ENCODE measurements around the gene TSSK1B.

TSSK1B gene

DNA sequence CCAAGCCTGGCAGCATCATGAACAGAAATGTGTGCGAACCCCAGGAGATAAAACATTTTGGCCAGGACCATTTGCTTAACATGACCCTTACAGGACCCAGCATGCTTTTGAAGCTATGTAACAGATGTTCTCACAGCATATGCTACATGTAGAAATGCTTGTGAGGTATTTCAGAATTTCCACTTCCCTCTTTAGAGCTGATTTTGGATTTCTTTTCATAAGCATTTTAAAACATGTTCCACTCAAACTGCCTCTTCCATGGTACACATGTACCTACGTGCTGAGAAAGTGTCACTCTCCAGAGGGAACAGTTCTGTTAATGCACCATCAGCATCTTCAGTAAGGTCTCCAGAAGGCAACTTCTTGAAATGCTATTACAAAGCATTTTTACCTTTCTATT lies 15.7 kb upstream of the TSSK1B start:
- Histone ChIP-seq H3K4me1 (peaks cover 3% of the 10 kb centered on the region), H3K4me3 (ENCODE audit: low read depth, low read length) (no peak overlapping the region), H3K9ac (no peak overlapping the region), H2AFZ (no peak overlapping the region), H3K27ac (no peak overlapping the region), H3K4me2 (ENCODE audit: low read length) (no peak overlapping the region), H3K79me2 (no peaks in the 10 kb centered on the region), H3K9me3 (ENCODE audit: control insufficient read depth, low read length) (peaks cover 2% of the 10 kb centered on the region), H3K27me3 (ENCODE audit: control insufficient read depth, insufficient read depth, low read length) (no peaks in the 10 kb centered on the region), H3K36me3 (ENCODE audit: control insufficient read depth, insufficient read depth, low read length) (no peaks in the 10 kb centered on the region)
- no peak for TF ChIP-seq CTCF (IDR thresholded peaks at IDR 0.05)

DNA sequence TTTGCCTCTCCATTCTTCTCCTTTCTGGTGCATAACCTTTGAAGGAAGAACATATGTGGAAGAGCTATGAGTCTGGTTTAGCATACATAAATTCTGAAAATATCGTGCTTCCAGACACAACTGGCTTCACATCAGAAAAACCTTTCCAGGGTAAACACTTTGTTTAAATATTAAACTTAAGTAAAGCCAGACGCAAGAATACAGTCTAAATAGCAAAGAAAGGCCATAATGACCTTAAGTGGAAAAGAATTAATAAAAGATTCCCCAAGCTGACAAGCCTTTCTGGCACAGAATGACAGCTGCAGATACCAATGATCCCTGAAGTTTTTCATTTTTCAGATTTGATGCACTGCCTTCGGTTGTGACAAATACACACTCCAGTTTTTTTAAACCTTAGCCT lies 13.5 kb upstream of the TSSK1B start:
- no peak overlapping the region for H3K4me2 ChIP-seq (ENCODE audit: low read length)

GRCh38 chr5:113447498-113448050 lies 12.8 kb upstream of the TSSK1B start:
- H2AFZ ChIP-seq: no peak overlapping the region
- H3K36me3 ChIP-seq (ENCODE audit: control insufficient read depth, insufficient read depth, low read length): no peaks in the 10 kb centered on the region
- no peaks in the 10 kb centered on the region for H3K27me3 ChIP-seq (ENCODE audit: control insufficient read depth, insufficient read depth, low read length)
- H3K4me1 ChIP-seq: peaks cover 3% of the 10 kb centered on the region
- H3K27ac ChIP-seq: no peak overlapping the region
- H3K9ac ChIP-seq: no peak overlapping the region
- no peak overlapping the region for H3K4me2 ChIP-seq (ENCODE audit: low read length)
- no peak for TF ChIP-seq CTCF (IDR thresholded peaks at IDR 0.05)
- H3K79me2 ChIP-seq: peaks cover 3% of the 10 kb centered on the region
- H3K4me3 ChIP-seq (ENCODE audit: low read depth, low read length): no peak overlapping the region
- peaks cover 2% of the 10 kb centered on the region for H3K9me3 ChIP-seq (ENCODE audit: control insufficient read depth, low read length)

More for the DNA sequence above, 13.5 kb upstream of the TSSK1B start:
- no peak overlapping the region for H3K4me3 ChIP-seq (ENCODE audit: low read depth, low read length)
- H3K9ac ChIP-seq: no peak overlapping the region
- H3K79me2 ChIP-seq: peaks cover 3% of the 10 kb centered on the region
- no peak for TF ChIP-seq CTCF (IDR thresholded peaks at IDR 0.05)
- peaks cover 2% of the 10 kb centered on the region for H3K9me3 ChIP-seq (ENCODE audit: control insufficient read depth, low read length)
- no peak overlapping the region for H3K27ac ChIP-seq
- no peaks in the 10 kb centered on the region for H3K36me3 ChIP-seq (ENCODE audit: control insufficient read depth, insufficient read depth, low read length)
- H3K27me3 ChIP-seq (ENCODE audit: control insufficient read depth, insufficient read depth, low read length): no peaks in the 10 kb centered on the region
- peaks cover 3% of the 10 kb centered on the region for H3K4me1 ChIP-seq
- H2AFZ ChIP-seq: no peak overlapping the region

DNA sequence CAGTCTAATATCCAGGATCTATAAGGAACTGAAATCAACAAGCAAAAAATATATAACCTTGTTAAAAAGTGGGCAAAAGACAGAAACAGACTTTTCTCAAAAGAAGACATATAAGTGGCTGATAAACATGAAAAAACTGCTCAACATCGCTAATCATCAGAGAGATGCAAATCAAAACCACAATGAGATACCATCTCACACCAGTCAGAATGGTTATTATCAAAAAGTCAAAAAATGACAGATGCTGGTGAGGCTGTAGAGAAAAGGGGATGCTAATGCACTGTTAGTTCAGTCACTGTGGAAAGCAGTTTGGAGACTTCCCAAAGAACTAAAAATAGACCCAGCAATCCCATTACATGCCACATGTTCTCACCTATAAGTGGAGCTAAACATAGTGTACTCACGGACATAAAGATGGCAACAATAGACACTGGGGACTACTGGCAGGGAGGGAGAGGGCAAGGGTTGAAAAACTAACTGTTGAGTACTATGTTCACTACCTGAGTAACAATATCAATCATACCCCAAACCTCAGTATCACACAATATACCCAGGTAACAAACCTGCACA lies 11.7 kb upstream of the TSSK1B start:
- Histone ChIP-seq H2AFZ (no peak overlapping the region), H3K79me2 (peaks cover 3% of the 10 kb centered on the region), H3K27ac (no peak overlapping the region), H3K4me1 (peaks cover 3% of the 10 kb centered on the region), H3K4me2 (ENCODE audit: low read length) (no peak overlapping the region), H3K27me3 (ENCODE audit: control insufficient read depth, insufficient read depth, low read length) (no peaks in the 10 kb centered on the region), H3K9ac (no peak overlapping the region), H3K36me3 (ENCODE audit: control insufficient read depth, insufficient read depth, low read length) (no peaks in the 10 kb centered on the region), H3K9me3 (ENCODE audit: control insufficient read depth, low read length) (peaks cover 2% of the 10 kb centered on the region), H3K4me3 (ENCODE audit: low read depth, low read length) (no peak overlapping the region)
- no peak for TF ChIP-seq CTCF (IDR thresholded peaks at IDR 0.05)

DNA sequence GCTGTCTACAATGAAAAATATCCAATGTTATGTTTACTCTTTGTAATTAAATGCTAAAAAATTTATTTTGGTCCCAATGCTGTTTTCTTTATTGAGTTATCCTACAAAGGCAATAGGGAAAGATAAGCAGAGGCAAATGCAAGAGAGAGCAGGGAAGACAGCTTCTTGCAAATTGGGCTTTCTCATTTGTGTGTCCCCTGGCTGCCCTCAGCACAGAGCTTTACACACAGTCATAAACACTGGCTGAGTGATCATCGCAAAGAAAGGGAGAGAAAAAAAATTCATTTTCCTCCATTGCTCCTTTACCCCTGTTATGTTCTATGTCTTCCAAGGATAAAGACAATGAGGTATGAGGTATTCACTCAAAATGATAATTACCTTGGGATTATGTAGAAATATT lies 2.3 kb upstream of the TSSK1B start:
- H3K4me3 ChIP-seq (ENCODE audit: low read depth, low read length): no peak overlapping the region
- no peaks in the 10 kb centered on the region for H3K79me2 ChIP-seq
- no peaks in the 10 kb centered on the region for H3K4me1 ChIP-seq
- no peak overlapping the region for H3K27ac ChIP-seq
- no peak for TF ChIP-seq CTCF (IDR thresholded peaks at IDR 0.05)
- H3K27me3 ChIP-seq (ENCODE audit: control insufficient read depth, insufficient read depth, low read length): no peaks in the 10 kb centered on the region
- no peaks in the 10 kb centered on the region for H3K36me3 ChIP-seq (ENCODE audit: control insufficient read depth, insufficient read depth, low read length)
- no peak overlapping the region for H2AFZ ChIP-seq
- H3K9ac ChIP-seq: no peak overlapping the region
- no peak overlapping the region for H3K4me2 ChIP-seq (ENCODE audit: low read length)
- no peaks in the 10 kb centered on the region for H3K9me3 ChIP-seq (ENCODE audit: control insufficient read depth, low read length)

Data from parathyroid adenoma (tissue), 2 donors.